ENCODE results near the gene DCANP1. TPM values are rescaled to one million over a fixed set of nuclear protein-coding genes. Genes with fewer than 3 reads are reported as not detected.

Gene DCANP1
- polyA plus RNA-seq, 1 donor = 0.45 TPM

DNA sequence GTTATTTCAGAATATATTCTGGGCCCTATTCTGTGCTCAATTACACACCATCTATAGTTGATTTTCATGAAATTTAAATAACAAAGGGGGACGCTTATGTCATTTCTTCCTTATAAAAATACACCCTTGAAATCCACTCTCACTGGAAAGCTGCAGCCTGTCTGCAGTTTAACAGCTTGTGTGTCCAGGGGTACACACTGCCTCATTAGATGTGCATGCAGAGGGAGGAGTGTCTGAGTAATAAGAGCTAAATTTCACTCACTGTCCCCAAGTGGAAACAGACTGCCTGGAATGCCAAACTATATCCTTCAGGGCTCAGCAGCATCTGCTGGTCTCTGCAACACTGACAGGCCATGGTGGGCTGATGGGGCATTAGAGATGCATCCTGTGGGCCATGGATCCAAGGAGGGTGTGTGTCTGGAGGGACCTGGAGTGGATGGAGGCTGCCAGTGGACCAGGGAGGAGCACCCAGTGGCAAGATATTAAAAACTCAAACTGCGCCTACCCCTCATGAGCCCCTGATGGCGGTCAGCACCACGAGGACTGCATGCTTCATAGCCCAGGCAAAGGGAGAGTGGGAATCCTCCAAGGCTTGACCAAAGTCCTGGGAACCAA, 20.8 kb upstream of the DCANP1 start:
- Histone ChIP-seq H3K4me3 (ENCODE audit: low read length) (no peak overlapping the region), H3K4me1 (ENCODE audit: control insufficient read depth, insufficient read depth, low read length) (no peaks in the 10 kb centered on the region), H3K9me3 (ENCODE audit: control insufficient read depth, low read depth, low read length) (no peaks in the 10 kb centered on the region), H3K27ac (ENCODE audit: low read length) (no peak overlapping the region), H3K36me3 (ENCODE audit: control insufficient read depth, insufficient read depth, low read length) (no peaks in the 10 kb centered on the region), H3K27me3 (ENCODE audit: control insufficient read depth, insufficient read depth, low read length) (peaks cover 80% of the 10 kb centered on the region)
- 100% methylated on average over 1 of the region's 4 CpGs for WGBS (ENCODE audit: insufficient coverage, low lambda C conversion rate)
- DNase-seq = no peak

DNA sequence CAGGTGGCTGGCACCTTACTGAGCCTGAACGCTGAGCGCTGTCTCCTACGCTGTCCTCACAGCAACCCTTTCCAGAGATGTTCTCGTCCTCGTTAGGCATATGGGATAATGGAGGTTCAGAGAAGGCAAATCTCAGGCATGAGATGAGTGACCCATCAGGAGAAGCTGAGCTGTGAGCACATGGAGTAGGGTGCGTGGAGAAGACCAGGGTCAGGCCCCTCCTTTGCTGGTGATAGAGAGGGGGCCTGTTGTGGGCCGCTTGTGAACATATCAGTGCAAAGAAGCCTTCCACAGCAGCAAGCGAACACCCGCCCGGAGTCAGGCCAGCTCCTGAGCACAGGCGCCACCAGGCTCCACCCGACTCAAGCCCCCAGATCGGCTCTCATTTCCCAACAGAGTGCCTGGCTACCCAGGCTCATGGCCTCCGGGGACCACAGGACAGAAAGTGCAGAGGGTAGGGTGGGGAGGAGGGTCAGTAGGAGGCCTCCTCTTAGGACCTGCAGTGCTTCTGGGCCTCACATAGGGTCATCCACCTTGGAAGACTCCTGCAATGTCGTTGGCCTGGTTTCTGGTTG, 20.0 kb upstream of the DCANP1 start:
- Histone ChIP-seq H3K4me3 (ENCODE audit: low read length) (no peak overlapping the region), H3K27me3 (ENCODE audit: control insufficient read depth, insufficient read depth, low read length) (peaks cover 83% of the 10 kb centered on the region), H3K36me3 (ENCODE audit: control insufficient read depth, insufficient read depth, low read length) (no peaks in the 10 kb centered on the region), H3K4me1 (ENCODE audit: control insufficient read depth, insufficient read depth, low read length) (no peaks in the 10 kb centered on the region), H3K9me3 (ENCODE audit: control insufficient read depth, low read depth, low read length) (no peaks in the 10 kb centered on the region), H3K27ac (ENCODE audit: low read length) (no peak overlapping the region)
- no peak for DNase-seq
- no CpG with 5 or more reads among the region's 15 CpGs for WGBS (ENCODE audit: insufficient coverage, low lambda C conversion rate)

DNA sequence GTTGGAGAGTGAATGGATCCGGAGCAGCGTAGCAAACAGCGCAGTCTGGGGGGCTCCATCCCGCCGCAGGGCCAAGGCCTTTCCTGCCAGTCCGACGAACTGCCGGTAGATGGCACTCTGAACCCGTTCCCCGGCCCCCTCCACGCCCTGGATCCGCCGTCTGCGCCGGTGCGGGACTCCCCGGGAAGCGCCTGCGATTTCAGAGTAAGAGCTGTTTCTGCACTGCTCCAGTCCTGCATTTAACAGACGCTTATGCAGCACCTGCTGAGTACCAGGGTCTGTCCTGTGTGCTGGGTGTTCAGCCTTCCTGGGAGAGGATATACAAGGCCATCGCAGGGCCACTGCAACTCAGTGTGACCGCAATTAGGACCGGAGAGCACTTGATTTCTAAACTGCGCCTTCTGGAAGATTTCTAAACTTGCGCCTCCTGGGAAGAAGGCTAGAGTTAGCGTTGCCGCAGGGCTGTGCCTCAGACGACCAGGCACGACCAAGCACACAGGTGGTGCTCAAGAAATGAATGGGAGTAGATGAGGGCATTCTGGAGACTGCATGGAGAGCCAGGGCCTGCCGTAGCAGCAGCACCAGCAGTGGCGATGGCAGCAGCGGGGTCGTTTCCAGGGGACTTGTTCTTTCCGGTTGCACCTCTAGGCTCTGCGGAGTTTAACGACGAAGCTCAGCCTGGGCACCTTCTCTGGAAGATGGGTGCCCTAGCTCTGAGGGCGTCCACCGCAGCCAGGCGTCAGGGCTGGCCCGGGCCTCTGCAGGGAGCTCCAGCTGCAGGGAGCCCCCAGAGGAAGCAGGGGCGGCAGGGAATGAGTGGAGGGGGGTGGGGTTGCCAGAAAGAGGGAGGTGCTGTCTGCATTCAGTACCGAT, 19.3 kb upstream of the DCANP1 start:
- no CpG with 5 or more reads among the region's 43 CpGs for WGBS (ENCODE audit: insufficient coverage, low lambda C conversion rate)
- Histone ChIP-seq H3K4me3 (ENCODE audit: low read length) (no peak overlapping the region), H3K9me3 (ENCODE audit: control insufficient read depth, low read depth, low read length) (no peaks in the 10 kb centered on the region), H3K36me3 (ENCODE audit: control insufficient read depth, insufficient read depth, low read length) (no peaks in the 10 kb centered on the region), H3K4me1 (ENCODE audit: control insufficient read depth, insufficient read depth, low read length) (no peaks in the 10 kb centered on the region), H3K27ac (ENCODE audit: low read length) (no peak overlapping the region), H3K27me3 (ENCODE audit: control insufficient read depth, insufficient read depth, low read length) (peaks cover 81% of the 10 kb centered on the region)
- peak; percentile 45 to 55 for DNase-seq

DNA sequence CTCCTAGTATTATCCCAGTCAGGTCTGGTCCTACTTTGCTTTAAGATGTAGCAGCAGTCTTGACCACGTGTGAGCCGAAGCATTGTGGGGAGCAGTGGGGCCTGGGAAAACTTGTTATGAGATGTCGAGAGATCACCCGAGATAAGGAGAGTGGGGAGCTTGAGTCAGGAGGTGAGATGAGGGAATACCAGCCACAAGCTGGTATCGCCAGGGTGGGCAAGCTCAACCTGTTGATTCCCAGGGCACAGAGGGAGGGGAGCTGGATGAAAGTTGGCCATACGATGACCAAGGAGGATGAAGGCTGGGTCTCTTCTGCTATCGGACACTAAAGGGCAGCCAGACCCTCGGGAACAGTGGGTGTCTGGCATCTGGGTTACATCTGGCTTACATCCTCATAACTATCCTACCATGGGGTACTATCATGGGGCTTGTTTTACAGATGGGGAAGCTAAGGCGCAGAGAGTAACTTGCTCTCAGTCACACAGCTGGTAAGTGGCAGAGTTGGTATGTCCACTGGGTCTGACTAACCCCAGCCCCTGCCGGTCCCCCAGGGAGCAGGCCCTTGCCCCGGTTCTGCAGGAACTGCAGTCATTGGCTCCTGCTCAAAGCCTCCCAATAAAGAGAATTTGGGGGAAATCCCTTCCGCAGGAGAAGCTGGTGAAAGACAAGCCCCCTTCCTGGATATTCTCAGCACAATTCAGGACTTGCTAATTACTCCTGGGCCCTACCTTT, 18.4 kb upstream of the DCANP1 start:
- no peak overlapping the region for H3K27ac ChIP-seq (ENCODE audit: low read length)
- no peak overlapping the region for H3K4me3 ChIP-seq (ENCODE audit: low read length)
- peaks cover 78% of the 10 kb centered on the region for H3K27me3 ChIP-seq (ENCODE audit: control insufficient read depth, insufficient read depth, low read length)
- no peaks in the 10 kb centered on the region for H3K9me3 ChIP-seq (ENCODE audit: control insufficient read depth, low read depth, low read length)
- H3K4me1 ChIP-seq (ENCODE audit: control insufficient read depth, insufficient read depth, low read length) = no peaks in the 10 kb centered on the region
- H3K36me3 ChIP-seq (ENCODE audit: control insufficient read depth, insufficient read depth, low read length) = no peaks in the 10 kb centered on the region
- WGBS (ENCODE audit: insufficient coverage, low lambda C conversion rate) = 57% methylated on average over 3 of the region's 12 CpGs
- DNase-seq = no peak

DNA sequence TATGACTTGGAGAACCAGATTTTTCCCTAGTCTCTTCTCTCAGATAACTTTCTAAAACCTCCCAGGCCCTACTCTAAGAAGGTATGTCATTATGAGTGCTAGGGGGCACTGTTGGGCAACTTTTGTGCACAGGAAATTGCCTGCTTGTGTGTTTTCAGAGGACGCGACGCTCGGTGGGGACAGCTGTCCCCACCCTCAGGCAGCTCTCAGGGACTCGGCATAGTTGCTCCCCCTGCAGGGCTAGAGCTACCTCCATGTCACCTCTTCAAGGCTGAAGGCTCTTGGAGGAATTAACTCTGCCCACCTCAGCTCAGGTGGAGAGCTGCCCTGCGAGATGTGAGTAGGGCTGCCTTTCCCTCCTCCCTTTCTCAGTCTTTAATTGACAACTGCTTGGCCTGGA, 15.2 kb upstream of the DCANP1 start:
- H3K9me3 ChIP-seq (ENCODE audit: control insufficient read depth, low read depth, low read length) = no peaks in the 10 kb centered on the region
- peak; percentile 36 to 54 for DNase-seq
- no peaks in the 10 kb centered on the region for H3K4me1 ChIP-seq (ENCODE audit: control insufficient read depth, insufficient read depth, low read length)
- H3K36me3 ChIP-seq (ENCODE audit: control insufficient read depth, insufficient read depth, low read length) = no peaks in the 10 kb centered on the region
- H3K27me3 ChIP-seq (ENCODE audit: control insufficient read depth, insufficient read depth, low read length) = peaks cover 75% of the 10 kb centered on the region
- no CpG with 5 or more reads among the region's 6 CpGs for WGBS (ENCODE audit: insufficient coverage, low lambda C conversion rate)
- H3K4me3 ChIP-seq (ENCODE audit: low read length) = no peak overlapping the region
- no peak overlapping the region for H3K27ac ChIP-seq (ENCODE audit: low read length)

DNA sequence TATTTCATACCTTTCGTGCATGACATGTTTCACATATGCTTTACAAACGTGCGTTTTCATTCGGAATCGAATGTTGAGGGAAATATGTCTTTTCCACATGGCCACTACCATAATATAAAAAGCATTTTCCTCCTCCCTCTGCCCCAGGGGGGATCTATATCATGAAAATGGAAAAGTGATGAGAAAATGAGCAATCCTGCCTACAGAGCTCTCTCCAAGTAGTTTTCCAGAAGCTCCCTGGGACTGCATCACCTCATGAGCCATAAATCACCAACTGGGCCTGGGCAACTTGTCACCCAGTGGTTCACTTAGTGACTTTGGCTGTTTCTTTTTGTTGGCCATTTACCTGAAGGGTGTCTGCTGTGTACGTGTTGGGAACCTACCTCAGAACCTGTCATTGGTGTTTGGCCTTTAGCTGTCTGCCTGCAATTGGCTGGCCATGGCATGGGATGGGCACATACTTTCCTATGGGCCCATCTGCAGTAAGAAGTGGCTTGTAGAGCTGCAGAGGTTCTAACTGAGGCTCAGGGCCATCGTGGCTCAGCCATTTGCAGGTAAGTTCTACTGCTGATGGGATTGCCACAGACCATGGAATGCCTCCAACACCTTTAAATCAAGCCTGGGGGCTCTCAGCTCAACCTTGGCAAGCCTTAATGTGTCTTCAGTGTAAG, 14.5 kb upstream of the DCANP1 start:
- Histone ChIP-seq H3K4me3 (ENCODE audit: low read length) (no peak overlapping the region), H3K4me1 (ENCODE audit: control insufficient read depth, insufficient read depth, low read length) (no peaks in the 10 kb centered on the region), H3K27me3 (ENCODE audit: control insufficient read depth, insufficient read depth, low read length) (peaks cover 70% of the 10 kb centered on the region), H3K36me3 (ENCODE audit: control insufficient read depth, insufficient read depth, low read length) (no peaks in the 10 kb centered on the region), H3K9me3 (ENCODE audit: control insufficient read depth, low read depth, low read length) (no peaks in the 10 kb centered on the region), H3K27ac (ENCODE audit: low read length) (no peak overlapping the region)
- DNase-seq = no peak
- WGBS (ENCODE audit: insufficient coverage, low lambda C conversion rate) = 87% methylated on average over 3 of the region's 7 CpGs

DNA sequence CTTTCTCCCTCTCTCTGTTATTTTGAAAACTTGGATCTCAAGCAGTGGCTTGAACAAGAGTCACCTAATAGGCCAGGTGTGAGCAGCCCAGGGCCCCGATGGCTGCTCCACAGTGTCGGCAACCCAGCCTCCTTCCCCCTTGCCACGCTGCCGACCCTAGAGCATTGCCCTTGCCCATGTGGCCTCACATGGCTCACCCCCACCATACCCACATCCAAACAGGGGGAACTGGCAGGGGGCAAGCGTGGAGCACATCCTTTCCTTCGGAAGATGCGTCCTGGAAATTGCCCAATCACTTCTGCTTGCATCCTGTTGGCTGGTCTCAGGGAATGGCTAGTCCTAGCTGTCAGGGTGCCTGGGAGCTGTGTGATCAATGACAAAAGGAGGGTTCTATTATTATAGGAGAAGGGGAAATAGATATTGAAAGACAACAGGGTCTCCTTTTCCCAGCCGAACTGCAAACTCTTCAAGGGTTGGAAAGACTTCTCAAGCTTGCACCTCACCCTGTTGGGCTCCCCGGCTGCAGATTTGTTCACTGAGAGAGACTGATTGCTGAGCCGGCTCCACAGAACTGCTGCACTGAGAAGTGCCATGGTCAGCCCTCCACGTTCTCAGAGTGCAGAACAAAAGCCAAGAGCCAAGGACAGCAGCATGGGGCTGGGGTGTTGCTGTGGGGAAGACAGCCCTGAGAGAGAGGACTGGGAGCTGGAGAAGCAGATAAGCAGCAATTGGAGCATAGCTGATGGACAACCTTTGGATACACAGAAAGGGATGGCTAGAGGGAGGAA, 13.3 kb upstream of the DCANP1 start:
- H3K4me3 ChIP-seq (ENCODE audit: low read length) = no peak overlapping the region
- no peak for DNase-seq
- no CpG with 5 or more reads among the region's 11 CpGs for WGBS (ENCODE audit: insufficient coverage, low lambda C conversion rate)
- H3K36me3 ChIP-seq (ENCODE audit: control insufficient read depth, insufficient read depth, low read length) = no peaks in the 10 kb centered on the region
- H3K27me3 ChIP-seq (ENCODE audit: control insufficient read depth, insufficient read depth, low read length) = peaks cover 62% of the 10 kb centered on the region
- H3K9me3 ChIP-seq (ENCODE audit: control insufficient read depth, low read depth, low read length) = no peaks in the 10 kb centered on the region
- no peak overlapping the region for H3K27ac ChIP-seq (ENCODE audit: low read length)
- H3K4me1 ChIP-seq (ENCODE audit: control insufficient read depth, insufficient read depth, low read length) = no peaks in the 10 kb centered on the region

DNA sequence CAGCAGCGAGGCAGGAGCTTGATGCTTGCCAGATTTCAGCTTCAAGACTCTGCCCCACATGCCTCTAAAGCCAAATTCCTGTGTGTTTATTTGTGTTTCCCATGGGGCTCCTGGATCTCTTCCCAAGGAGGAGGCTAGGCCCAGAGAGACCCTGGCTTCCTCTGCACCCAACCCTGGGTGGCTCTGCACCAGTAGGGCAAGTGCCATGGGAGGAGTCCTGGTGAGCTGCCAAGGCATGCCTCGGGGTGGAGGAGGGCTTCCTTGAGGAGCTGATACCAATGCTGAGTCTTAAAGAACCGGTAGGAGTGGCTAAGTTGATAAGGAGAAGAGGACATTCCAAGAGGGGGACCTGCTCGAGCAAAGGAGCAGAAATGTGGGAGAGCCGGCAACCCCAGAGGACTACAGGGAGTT, 11.8 kb upstream of the DCANP1 start:
- DNase-seq = no peak
- WGBS (ENCODE audit: insufficient coverage, low lambda C conversion rate) = no CpG with 5 or more reads among the region's 5 CpGs
- H3K36me3 ChIP-seq (ENCODE audit: control insufficient read depth, insufficient read depth, low read length) = no peaks in the 10 kb centered on the region
- H3K27ac ChIP-seq (ENCODE audit: low read length) = no peak overlapping the region
- no peak overlapping the region for H3K4me3 ChIP-seq (ENCODE audit: low read length)
- H3K4me1 ChIP-seq (ENCODE audit: control insufficient read depth, insufficient read depth, low read length) = no peaks in the 10 kb centered on the region
- no peaks in the 10 kb centered on the region for H3K9me3 ChIP-seq (ENCODE audit: control insufficient read depth, low read depth, low read length)
- H3K27me3 ChIP-seq (ENCODE audit: control insufficient read depth, insufficient read depth, low read length) = peaks cover 49% of the 10 kb centered on the region

DNA sequence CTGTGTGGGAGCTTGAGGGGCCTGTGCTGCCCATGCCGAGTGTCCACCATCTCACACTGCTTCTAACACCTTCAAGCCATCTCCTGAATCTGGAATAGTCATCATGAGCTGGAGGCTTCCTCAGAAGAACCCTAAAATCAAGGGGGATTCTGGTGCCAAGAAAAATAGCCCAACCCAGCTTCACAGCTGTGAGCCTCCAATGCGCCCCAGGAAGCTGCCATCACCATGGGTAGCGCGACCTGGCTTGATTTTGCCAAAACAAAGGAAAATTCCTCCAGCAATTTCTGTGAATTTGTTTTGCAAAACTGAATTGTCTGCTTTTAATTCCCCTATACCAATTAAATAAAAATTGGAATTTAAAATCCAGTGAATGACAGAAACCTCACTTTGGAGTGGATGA, 11.2 kb upstream of the DCANP1 start:
- Histone ChIP-seq H3K9me3 (ENCODE audit: control insufficient read depth, low read depth, low read length) (no peaks in the 10 kb centered on the region), H3K36me3 (ENCODE audit: control insufficient read depth, insufficient read depth, low read length) (no peaks in the 10 kb centered on the region), H3K4me3 (ENCODE audit: low read length) (no peak overlapping the region), H3K27ac (ENCODE audit: low read length) (no peak overlapping the region), H3K4me1 (ENCODE audit: control insufficient read depth, insufficient read depth, low read length) (no peaks in the 10 kb centered on the region), H3K27me3 (ENCODE audit: control insufficient read depth, insufficient read depth, low read length) (peaks cover 43% of the 10 kb centered on the region)
- DNase-seq = no peak
- WGBS (ENCODE audit: insufficient coverage, low lambda C conversion rate) = no CpG with 5 or more reads among the region's 4 CpGs

Data from large intestine (tissue), 3 donors.